ENCODE data around the gene KIF27.

DNA sequence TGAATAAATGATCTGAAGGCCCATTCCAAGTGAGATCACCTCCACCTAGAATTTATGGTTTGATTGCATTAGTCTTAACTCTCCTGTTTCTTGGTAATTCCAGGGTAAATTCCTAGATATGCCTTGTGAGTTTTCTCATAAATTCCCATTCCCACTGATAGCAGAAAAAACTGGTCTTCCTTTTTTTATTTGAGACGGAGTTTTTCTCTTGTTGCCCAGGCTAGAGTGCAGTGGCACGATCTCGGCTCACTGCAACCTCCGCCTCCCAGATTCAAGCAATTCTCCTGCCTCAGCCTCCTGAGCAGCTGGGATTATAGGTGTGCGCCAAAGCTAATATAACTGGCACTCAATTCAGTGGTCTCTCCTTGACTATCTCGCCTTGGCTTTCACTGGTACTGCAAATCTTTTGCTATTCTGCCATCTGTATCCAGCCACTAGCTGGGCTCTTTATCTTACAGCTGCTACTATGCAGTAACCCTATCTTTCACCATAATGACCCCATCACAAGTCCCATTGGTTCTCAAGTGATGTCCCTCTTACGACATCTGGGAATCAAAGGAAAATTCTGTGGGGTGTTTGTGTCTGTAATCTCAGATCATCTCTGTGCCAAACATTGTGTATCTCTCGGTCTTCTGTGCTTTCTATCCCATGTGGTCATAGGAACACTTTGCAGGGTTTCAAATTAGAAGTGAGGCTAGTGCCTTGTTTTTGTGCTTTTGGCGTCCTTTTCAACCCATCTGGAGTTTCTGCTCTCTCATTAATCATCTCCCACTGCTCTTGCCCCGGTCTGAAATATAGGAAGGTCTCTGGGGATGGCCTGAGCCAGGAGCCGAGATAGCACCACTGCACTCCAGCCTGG, 44.3 kb upstream of the KIF27 start:
- no peak for TF ChIP-seq USF2 (IDR thresholded peaks at IDR 0.05; ENCODE audit: low read depth, low read length)
- no peak for TF ChIP-seq CTCF (conservative IDR thresholded peaks at IDR 0.05; ENCODE audit: low read depth, low read length)
- no peak for TF ChIP-seq CHD1 (IDR thresholded peaks at IDR 0.05; ENCODE audit: low read depth, low read length)
- no peak for TF ChIP-seq MAFK (IDR thresholded peaks at IDR 0.05; ENCODE audit: low read depth, low read length)
